SK-N-MC (cell line): ENCODE measurements around the gene YTHDF1.

Source experiments
- EZH2 ChIP-seq: fragments of 200-600 bp; sonication (generic); IDR thresholded peaks from one replicate; pipeline ENCODE4 v1.6.1; 2017; ENCODE audit warnings: antibody characterized with exemption
- POLR2AphosphoS5 ChIP-seq: IDR thresholded peaks from 2 replicates; pipeline ENCODE4 v1.6.1; 2012; ENCODE audit warnings: mild to moderate bottlenecking, low read depth, low read length, borderline replicate concordance

DNA sequence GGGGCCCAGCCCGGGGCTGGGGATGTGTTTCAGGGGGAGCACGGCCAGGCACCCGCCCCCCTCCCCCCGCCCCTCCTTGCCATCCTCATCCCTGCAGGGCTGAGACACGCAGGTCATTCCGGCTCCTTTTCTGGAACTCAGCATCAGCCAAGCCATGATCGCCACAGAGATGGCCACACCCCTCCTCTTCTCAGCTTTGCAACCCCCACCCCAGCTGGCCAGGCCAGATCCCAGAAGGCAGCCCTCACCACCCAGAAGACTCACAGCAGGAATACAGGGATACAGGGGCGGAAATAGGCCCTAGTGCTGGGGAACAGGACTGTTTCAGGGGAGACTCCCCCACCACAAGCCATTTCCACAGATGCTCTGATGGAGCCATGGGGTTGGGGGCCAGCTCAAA is 33.5 kb downstream of the YTHDF1 start:
- TF ChIP-seq EZH2 (no peak), POLR2AphosphoS5 (no peak)
